ENCODE results near the gene HINFP.

DNA sequence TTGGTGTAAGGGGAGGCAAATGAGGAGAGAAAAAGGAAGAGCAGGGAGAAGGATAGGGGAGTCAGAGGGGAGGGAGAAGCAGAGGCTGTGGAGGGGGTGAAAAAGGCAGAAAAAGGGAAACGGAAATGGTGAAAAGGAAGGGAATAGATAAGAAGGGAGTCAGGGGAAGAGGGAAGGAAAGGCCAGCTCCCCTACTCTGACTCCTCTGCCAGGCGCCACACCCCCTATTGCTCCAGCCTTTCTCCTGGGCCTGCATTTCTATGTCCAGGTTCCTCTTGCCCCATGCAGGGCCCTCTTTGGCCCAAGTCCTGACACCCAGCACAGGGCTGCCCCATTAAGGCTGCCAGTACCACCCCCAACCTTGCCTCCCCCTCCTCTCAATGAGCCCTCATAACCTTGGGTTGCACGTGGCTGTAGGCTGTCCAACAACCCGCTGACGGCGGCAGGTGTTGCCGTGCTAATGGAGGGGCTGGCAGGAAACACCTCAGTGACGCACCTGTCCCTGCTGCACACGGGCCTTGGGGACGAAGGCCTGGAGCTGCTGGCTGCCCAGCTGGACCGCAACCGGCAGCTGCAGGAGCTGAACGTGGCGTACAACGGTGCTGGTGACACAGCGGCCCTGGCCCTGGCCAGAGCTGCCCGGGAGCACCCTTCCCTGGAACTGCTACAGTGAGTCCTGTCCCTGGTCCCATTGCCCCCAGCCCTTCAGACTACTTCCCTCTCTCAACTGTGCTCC is 60.5 kb downstream of the HINFP start:
- TF ChIP-seq, protein P1, sequence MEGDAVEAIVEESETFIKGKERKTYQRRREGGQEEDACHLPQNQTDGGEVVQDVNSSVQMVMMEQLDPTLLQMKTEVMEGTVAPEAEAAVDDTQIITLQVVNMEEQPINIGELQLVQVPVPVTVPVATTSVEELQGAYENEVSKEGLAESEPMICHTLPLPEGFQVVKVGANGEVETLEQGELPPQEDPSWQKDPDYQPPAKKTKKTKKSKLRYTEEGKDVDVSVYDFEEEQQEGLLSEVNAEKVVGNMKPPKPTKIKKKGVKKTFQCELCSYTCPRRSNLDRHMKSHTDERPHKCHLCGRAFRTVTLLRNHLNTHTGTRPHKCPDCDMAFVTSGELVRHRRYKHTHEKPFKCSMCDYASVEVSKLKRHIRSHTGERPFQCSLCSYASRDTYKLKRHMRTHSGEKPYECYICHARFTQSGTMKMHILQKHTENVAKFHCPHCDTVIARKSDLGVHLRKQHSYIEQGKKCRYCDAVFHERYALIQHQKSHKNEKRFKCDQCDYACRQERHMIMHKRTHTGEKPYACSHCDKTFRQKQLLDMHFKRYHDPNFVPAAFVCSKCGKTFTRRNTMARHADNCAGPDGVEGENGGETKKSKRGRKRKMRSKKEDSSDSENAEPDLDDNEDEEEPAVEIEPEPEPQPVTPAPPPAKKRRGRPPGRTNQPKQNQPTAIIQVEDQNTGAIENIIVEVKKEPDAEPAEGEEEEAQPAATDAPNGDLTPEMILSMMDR (IDR thresholded peaks at IDR 0.05), result no peak
- TF ChIP-seq POLR2AphosphoS5 (IDR thresholded peaks at IDR 0.05), result no peak

Data from breast epithelium (tissue), 3 donors.